HepG2 (cell line): ENCODE measurements around the gene TAF11.

Experiments
- CREB1 ChIP-seq, 2 experiments: fragments of 450-650 bp in 1 of 2; IDR thresholded peaks; 2 replicates each; pipeline ENCODE4 v1.6.1; 2016 to 2017; ENCODE audit warnings: control low read depth in 1 of 2, mild to moderate bottlenecking in 1 of 2, missing compliant biosample characterization in 1 of 2, missing genetic modification characterization in 1 of 2
- MED1 ChIP-seq: sonication (generic); formaldehyde crosslinking; IDR thresholded peaks from 2 replicates; pipeline ENCODE4 v1.4.0; 2020; ENCODE audit warnings: missing genetic modification reagents
- NONO ChIP-seq, 2 experiments: fragments of 450-650 bp in 1 of 2; sonication (generic) in 1 of 2; formaldehyde crosslinking in 1 of 2; IDR thresholded peaks in 1 of 2; conservative IDR thresholded peaks in 1 of 2; 2 replicates each; pipeline versions ENCODE4 v1.6.1 to v1.8.0; 2017 to 2022; ENCODE audit warnings: mild to moderate bottlenecking in 1 of 2, missing genetic modification reagents in 1 of 2, moderate library complexity in 1 of 2
- YY1 ChIP-seq: IDR thresholded peaks from 2 replicates; pipeline ENCODE4 v1.6.1; 2011; ENCODE audit warnings: low read length, low read depth, moderate library complexity, mild to moderate bottlenecking; ENCODE audit not compliant: insufficient read depth, insufficient replicate concordance
- TF ChIP-seq, protein P1 (sequence below): IDR thresholded peaks from 2 replicates; pipeline ENCODE4 v1.6.1; 2012; ENCODE audit warnings: inconsistent platforms
- TF ChIP-seq, protein P2 (sequence below): sonication (generic); formaldehyde crosslinking; IDR thresholded peaks from 2 replicates; pipeline ENCODE4 v1.5.1; 2020; ENCODE audit warnings: mild to moderate bottlenecking, missing genetic modification reagents, borderline replicate concordance

DNA sequence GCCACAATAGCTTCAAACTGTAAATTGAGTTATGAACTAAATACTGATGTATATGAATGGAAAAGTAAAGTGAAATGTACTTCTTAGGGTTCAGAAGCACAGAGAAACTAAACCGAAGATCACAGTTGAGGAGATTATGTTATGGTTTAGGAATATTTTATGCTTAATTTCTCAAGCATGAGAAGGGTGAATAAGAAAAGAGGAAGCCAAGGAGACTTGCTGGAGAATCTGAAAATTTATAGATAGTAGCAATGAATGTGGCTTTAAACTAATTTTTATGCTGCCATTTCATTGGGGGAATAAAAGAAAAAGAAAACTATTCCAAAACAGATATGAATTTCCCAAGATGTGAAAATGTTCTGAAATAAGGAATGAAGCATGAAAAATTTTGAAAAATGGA, 6.9 kb upstream of the TAF11 start:
- TF ChIP-seq, protein P1, sequence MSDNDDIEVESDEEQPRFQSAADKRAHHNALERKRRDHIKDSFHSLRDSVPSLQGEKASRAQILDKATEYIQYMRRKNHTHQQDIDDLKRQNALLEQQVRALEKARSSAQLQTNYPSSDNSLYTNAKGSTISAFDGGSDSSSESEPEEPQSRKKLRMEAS: no peak
- TF ChIP-seq, protein P2, sequence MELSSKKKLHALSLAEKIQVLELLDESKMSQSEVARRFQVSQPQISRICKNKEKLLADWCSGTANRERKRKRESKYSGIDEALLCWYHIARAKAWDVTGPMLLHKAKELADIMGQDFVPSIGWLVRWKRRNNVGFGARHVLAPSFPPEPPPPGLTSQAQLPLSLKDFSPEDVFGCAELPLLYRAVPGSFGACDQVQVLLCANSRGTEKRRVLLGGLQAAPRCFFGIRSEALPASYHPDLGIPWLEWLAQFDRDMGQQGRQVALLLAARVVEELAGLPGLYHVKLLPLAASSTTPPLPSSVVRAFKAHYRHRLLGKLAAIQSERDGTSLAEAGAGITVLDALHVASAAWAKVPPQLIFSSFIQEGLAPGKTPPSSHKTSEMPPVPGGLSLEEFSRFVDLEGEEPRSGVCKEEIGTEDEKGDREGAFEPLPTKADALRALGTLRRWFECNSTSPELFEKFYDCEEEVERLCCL (CRISPR knock-in tag): no peak
- TF ChIP-seq MED1 (CRISPR knock-in tag): no peak
- TF ChIP-seq CREB1 (IDR thresholded peaks at IDR 0.05): no peak
- no peak for TF ChIP-seq CREB1 (CRISPR knock-in tag; IDR thresholded peaks at IDR 0.05)
- TF ChIP-seq YY1: no peak
- TF ChIP-seq NONO (IDR thresholded peaks at IDR 0.05): no peak
- TF ChIP-seq NONO (CRISPR knock-in tag; conservative IDR thresholded peaks at IDR 0.05): no peak
